Stimulated activated CD4-positive, alpha-beta T cell treated with anti-CD3 and anti-CD28 coated beads, Interleukin-4, amount 100 ng/mL, for 24 hours (primary cell): ENCODE data around the gene NDUFAF2.
"Not testable (repeated sequence)": the region's sequence is repeated elsewhere in the genome, so short reads cannot be mapped to it uniquely, and the experiment has no call there.

Experiments
- DNase-seq: peaks from one replicate; pipeline ENCODE4 v3.0.0-alpha.2; 2020

The NDUFAF2 gene

DNA sequence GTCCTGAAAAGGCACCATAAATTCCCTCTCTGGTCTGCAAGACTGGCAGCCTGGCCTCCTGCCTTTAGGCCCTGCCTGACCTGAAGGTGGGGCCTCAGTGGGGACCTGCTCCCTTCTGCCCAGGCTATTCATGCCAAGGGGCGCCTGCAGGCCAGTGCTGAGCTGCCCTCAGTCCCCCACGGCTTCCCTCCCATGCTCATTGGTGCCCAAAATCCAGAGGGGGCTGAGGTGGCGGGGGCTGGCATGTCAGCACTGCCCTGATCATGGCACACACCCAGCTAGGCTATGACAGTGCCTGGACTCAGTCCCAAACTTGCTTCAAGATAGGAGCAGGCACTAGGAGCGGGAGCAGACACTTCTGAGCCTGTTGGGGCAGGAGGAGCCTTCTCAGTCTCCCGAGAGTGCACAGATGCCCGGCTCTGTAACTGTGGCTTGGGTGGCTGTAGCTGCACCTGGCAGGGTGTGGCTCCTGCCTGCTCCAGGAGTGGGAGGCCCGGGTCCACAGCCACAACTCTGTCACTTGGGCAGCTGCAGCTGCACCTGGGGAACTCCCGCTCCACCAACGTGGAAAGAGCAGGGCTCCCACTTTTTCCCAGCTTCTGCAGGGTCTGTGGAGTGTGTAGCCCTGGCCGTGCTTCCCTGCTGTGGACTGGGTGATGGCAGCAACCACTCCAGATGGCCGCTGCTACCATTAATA, 49.0 kb downstream of the NDUFAF2 start:
- no peak for DNase-seq

DNA sequence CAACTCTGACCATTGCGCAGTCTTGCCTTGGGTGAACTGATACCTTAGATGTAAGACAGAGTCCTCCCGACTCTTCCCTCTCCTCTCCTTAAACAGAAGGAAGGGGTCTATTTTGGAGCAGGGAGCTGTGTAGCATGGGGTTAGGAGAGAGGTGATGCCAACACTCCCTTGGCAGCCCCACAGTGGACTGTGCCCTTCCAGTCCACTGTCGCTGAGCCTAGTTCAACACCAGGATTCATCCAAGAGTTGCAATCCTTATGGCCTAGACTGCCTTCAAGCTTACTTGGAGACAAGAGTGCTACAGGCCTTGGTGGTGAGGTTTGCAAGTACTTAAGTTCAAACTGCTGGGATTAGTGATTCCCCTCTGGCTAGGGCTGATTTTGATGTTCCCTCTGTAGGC, 51.4 kb downstream of the NDUFAF2 start:
- no peak for DNase-seq

- no peak for DNase-seq
Observed at GRCh38 chr5:60997721-60998120, 52.7 kb downstream of the NDUFAF2 start.

DNA sequence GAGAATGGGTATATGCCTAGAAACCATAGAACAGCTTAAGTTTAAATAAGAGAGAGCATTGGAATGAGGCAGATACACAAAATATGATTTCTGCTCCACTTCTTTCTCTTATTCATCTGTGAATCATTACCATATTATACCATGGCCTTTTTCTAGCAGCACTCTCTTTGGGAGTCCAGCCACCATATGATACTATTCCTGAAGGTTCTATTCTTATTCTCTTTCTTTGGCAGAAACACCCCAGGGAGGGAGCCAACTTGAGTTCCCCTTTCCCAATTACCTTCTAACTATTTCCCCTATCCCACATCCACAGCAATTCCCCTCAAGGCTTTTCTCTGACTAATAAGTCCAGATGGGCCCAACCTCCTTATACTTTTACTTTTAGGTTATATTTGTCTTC, 55.9 kb downstream of the NDUFAF2 start:
- no peak for DNase-seq

- DNase-seq, result no peak
Observed at GRCh38 chr5:61001647-61002046, 56.6 kb downstream of the NDUFAF2 start.

- DNase-seq, result no peak
Observed at GRCh38 chr5:61002611-61003355, 57.8 kb downstream of the NDUFAF2 start.

- no peak for DNase-seq
Observed at GRCh38 chr5:61004448-61004847, 59.4 kb downstream of the NDUFAF2 start.

- DNase-seq, result no peak
Observed at GRCh38 chr5:61009907-61010306, 64.9 kb downstream of the NDUFAF2 start.

DNA sequence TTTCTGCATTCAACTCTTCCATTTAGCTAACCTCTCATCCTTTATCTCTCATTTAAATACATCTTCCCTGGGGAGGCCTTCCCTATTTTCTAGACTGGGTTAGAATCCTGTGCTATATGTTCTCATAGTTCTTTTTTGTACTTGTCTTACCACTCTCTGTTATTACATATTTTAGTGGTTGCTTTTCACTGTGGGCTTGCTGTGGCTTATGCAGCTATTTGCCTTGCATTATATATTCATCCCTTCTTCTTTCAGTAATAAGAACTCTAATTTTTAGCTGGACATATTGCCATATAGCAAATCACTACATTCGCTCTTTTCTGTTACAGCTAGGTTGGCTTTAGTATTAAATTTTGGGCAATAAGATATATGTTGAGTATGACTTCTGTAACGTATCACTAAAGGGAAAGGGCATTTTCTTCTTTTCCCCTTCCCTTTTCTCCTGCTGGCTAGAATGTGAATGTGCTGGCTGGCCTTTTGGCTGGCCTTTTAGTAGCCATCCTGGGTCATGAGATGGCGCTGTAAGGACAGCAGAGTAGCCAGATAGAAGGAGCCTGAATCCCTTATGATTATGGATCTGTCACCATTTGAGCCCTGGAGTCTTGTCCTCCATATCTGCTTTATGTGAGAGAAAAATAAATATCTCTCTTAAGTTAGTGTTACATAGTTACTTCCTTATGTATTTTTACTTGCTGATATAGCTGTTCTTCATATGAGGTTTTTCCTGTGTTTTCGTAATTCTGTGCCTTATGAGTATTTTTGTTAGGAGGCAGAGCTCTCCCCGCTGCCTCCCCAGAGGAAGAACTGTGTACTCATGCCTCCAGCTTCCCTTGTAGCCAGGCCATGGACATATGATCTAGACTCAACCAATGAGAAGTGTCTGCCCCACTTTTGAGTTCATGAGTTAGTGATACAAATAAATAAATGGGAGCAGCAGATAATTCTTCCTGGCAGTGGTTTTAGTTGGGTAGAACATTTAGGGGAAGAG, 65.8 kb downstream of the NDUFAF2 start:
- DNase-seq, result no peak

GRCh38 chr5:61018062-61018461, 73.1 kb downstream of the NDUFAF2 start:
- DNase-seq, result no peak

- DNase-seq, result no peak
Observed at GRCh38 chr5:61019642-61020041, 74.6 kb downstream of the NDUFAF2 start.

- DNase-seq, result no peak
Observed at GRCh38 chr5:61020415-61020814, 75.4 kb downstream of the NDUFAF2 start.

- DNase-seq, result no peak
Observed at GRCh38 chr5:61023131-61023530, 78.1 kb downstream of the NDUFAF2 start.

- DNase-seq, result no peak
Observed at GRCh38 chr5:61026004-61026403, 81.0 kb downstream of the NDUFAF2 start.

DNA sequence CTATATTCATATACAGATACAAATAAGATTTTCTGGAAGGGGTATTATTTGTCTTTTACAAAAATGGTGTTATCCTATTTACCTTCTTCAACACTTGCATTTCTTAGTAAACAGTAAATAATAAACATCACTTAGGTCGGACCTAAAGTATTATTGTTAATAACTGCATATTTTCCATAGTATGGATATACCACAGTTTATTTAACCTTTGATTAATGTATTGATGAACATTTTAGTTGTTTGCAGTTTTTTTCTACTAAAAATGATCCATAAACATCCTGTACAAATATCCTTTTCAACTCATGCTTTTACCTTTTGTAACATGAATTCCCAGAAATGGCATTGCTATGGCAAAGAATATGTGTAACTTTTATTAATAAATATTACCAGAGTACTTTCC, 83.4 kb downstream of the NDUFAF2 start:
- DNase-seq, result no peak

DNA sequence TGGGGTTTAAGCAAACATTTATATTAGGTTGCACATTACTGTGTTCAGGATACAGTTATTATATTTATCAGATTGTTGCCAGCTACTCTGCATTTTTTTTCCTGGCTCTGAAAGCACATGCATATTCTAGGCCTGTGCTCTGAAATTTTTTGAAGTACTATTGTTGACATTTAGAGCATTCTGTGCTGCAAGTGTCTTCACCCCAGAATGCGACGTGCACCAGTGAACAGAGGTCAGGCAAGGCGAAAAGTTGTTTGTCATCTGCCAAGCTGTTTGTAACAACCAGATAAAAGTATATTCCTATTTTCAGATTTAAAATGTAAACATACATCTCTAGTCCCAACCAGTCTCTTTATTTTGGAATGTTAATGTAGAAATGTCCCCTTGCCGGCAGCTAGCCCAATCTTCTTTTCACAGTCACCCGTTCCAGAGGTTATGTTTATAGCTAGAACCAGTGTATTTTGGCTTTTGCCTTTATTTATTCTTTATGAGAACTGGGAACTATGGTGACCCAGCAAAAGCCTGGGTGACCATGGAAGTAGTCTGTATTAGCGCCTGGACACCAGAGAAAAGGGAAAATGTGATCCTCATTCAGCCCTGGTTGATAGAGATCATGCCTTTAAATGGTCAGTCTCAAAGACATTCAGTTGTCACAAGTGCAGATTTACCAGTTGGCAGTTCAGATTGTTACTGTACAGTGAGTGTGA, 84.6 kb downstream of the NDUFAF2 start:
- no peak for DNase-seq

DNA sequence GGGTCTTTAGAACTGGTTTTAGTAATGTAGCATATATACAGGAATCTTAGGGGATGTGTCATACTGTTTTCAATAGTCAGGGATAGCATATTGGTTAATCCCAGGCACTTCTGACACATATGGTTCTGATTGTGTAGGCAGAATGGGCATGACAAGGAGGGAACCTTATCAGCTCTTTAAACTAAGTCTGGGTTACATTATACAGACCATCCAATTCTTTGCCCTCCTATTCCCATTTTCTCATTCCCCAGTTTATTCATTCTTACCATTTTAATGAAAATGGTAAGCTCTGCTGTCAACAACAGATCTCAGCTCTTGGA, 85.1 kb downstream of the NDUFAF2 start:
- DNase-seq, result no peak

DNA sequence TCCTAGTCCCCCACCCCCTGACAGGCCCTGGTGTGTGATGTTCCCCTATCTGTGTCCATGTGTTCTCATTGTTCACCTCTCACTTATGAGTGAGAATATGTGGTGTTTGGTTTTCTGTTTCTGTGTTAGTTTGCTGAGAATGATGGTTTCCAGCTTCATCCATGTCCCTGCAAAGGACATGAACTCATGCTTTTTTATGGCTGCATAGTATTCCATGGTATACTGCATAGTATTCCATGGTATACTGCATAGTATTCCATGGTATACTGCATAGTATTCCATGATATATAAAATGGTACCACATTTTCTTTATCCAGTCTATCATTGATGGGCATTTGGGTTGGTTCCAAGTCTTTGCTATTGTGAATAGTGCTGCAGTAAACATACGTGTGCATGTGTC, 86.3 kb downstream of the NDUFAF2 start:
- DNase-seq, result not testable (repeated sequence)

DNA sequence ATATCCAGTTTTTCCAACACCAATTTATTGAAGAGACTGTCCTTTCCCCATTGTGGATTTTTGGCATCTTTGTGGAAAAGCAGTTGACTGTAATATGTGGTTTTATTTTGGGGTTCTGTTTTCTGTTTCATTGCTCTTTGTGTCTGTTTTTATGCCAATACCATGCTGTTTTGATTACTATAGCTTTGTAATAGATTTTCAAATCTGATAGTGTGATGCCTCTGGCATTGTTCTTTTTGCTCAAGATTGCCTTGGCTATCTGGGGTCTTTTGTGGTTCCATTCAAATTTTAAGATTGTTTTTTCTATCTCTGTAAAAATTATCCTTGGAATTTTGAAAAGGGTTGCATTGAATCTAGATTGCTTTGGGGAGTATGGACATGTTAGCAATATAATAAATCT, 99.5 kb downstream of the NDUFAF2 start:
- no peak for DNase-seq

GRCh38 chr5:61047346-61047745, 102.3 kb downstream of the NDUFAF2 start:
- no peak for DNase-seq

- no peak for DNase-seq
Observed at GRCh38 chr5:61048534-61048933, 103.5 kb downstream of the NDUFAF2 start.

- no peak for DNase-seq
Observed at GRCh38 chr5:61050292-61050691, 105.3 kb downstream of the NDUFAF2 start.

DNA sequence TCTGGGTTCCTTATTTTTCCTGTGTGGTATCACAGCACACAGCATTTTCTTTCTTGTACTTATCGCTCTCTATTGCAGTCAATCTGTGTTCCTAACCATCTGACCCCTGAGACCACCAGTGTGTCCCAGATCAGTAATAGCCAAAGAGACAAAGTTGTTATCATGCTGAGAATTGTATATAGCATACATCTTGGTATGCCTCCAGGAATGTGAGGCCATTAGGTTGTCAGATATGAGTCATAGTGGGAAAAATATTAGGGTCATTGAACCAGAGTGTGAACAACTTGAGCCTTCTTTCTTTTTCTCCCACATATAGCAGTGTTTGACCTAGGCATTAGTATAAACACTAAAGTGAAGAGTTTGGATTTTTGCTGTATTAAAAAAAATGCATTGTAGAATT, 106.3 kb downstream of the NDUFAF2 start:
- DNase-seq, result no peak
